ENCODE data around the gene RDH11.
"Not testable (repeated sequence)": the region's sequence is repeated elsewhere in the genome, so short reads cannot be mapped to it uniquely, and the experiment has no call there.

The RDH11 gene

GRCh38 chr14:67704484-67705089, 9.0 kb upstream of the RDH11 start:
- peak; percentile 24 for DNase-seq (ENCODE audit: low read depth)

- DNase-seq (ENCODE audit: low read depth): no peak
These were observed 8.4 kb upstream of the RDH11 start for GRCh38 chr14:67703997-67704396.

- DNase-seq (ENCODE audit: low read depth): not testable (repeated sequence)
These were observed 5.9 kb upstream of the RDH11 start, which contains the start of gene RDH12 for GRCh38 chr14:67701492-67701891. Gene RDH12, plus strand, starts transcription at chr14:67701886. Its CDS starts 20,757 bp downstream, at chr14:67722643.

GRCh38 chr14:67698179-67698578, 2.6 kb upstream of the RDH11 start:
- no peak for DNase-seq (ENCODE audit: low read depth)

- no peak for DNase-seq (ENCODE audit: low read depth)
These were observed 1.4 kb upstream of the RDH11 start for GRCh38 chr14:67697006-67697405.

GRCh38 chr14:67694791-67695393, 672 bp downstream of the RDH11 start:
- peak; percentile 67 for DNase-seq (ENCODE audit: low read depth)

GRCh38 chr14:67690011-67690410, 5.6 kb downstream of the RDH11 start:
- DNase-seq (ENCODE audit: low read depth): no peak

- DNase-seq (ENCODE audit: low read depth): no peak
These were observed 11.7 kb downstream of the RDH11 start for GRCh38 chr14:67683842-67684241.

GRCh38 chr14:67680941-67681340, 14.6 kb downstream of the RDH11 start:
- DNase-seq (ENCODE audit: low read depth): no peak

- peak; percentile 59 for DNase-seq (ENCODE audit: low read depth)
These were observed 15.4 kb downstream of the RDH11 start for GRCh38 chr14:67680121-67680602.

- DNase-seq (ENCODE audit: low read depth): no peak
These were observed 16.6 kb downstream of the RDH11 start for GRCh38 chr14:67679006-67679405.

GRCh38 chr14:67675219-67675582, 20.4 kb downstream of the RDH11 start:
- DNase-seq (ENCODE audit: low read depth): no peak

- DNase-seq (ENCODE audit: low read depth): peak; percentile 55
These were observed 20.9 kb downstream of the RDH11 start, which contains the start of gene VTI1B for GRCh38 chr14:67674480-67675218. Gene VTI1B, minus strand, starts transcription at chr14:67674632. Its CDS starts 143 bp downstream, at chr14:67674489.

- no peak for DNase-seq (ENCODE audit: low read depth)
These were observed 21.5 kb downstream of the RDH11 start for GRCh38 chr14:67674139-67674479.

GRCh38 chr14:67673451-67673850, 22.1 kb downstream of the RDH11 start:
- DNase-seq (ENCODE audit: low read depth): no peak

- DNase-seq (ENCODE audit: low read depth): no peak
These were observed 27.0 kb downstream of the RDH11 start for GRCh38 chr14:67668559-67668958.

GRCh38 chr14:67666750-67667449, 28.7 kb downstream of the RDH11 start:
- DNase-seq (ENCODE audit: low read depth): no peak

- no peak for DNase-seq (ENCODE audit: low read depth)
These were observed 29.7 kb downstream of the RDH11 start for GRCh38 chr14:67665868-67666267.

GRCh38 chr14:67663633-67664032, 31.9 kb downstream of the RDH11 start:
- DNase-seq (ENCODE audit: low read depth): no peak

GRCh38 chr14:67653651-67654280, 41.8 kb downstream of the RDH11 start:
- DNase-seq (ENCODE audit: low read depth): peak; percentile 24

GRCh38 chr14:67652189-67652588, 43.4 kb downstream of the RDH11 start:
- DNase-seq (ENCODE audit: low read depth): no peak

- DNase-seq (ENCODE audit: low read depth): peak; percentile 66
These were observed 44.9 kb downstream of the RDH11 start for GRCh38 chr14:67650694-67651093.
